ENCODE data around the gene RFX4.

- TF ChIP-seq EZH2 (IDR thresholded peaks at IDR 0.05) (no peak), POLR2AphosphoS5 (IDR thresholded peaks at IDR 0.05; ENCODE audit: borderline replicate concordance, low read depth, low read length) (no peak), FOXP2 (optimal IDR thresholded peaks at IDR 0.05; ENCODE audit: control extremely low read depth, extremely low read length, insufficient read depth) (no peak)
Observed at GRCh38 chr12:106801830-106802533, 219.2 kb downstream of the RFX4 start.

Measured in SK-N-MC (cell line).